Measurements from ENCODE around the gene DHX34. TPM values are rescaled to one million over a fixed set of nuclear protein-coding genes. Genes with fewer than 3 reads are reported as not detected.
A peak's percentile ranks its signal among the peaks of the same experiment; 100 is the strongest.
"Not testable (repeated sequence)": the region's sequence is repeated elsewhere in the genome, so short reads cannot be mapped to it uniquely, and the experiment has no call there.

Gene DHX34, protein sequence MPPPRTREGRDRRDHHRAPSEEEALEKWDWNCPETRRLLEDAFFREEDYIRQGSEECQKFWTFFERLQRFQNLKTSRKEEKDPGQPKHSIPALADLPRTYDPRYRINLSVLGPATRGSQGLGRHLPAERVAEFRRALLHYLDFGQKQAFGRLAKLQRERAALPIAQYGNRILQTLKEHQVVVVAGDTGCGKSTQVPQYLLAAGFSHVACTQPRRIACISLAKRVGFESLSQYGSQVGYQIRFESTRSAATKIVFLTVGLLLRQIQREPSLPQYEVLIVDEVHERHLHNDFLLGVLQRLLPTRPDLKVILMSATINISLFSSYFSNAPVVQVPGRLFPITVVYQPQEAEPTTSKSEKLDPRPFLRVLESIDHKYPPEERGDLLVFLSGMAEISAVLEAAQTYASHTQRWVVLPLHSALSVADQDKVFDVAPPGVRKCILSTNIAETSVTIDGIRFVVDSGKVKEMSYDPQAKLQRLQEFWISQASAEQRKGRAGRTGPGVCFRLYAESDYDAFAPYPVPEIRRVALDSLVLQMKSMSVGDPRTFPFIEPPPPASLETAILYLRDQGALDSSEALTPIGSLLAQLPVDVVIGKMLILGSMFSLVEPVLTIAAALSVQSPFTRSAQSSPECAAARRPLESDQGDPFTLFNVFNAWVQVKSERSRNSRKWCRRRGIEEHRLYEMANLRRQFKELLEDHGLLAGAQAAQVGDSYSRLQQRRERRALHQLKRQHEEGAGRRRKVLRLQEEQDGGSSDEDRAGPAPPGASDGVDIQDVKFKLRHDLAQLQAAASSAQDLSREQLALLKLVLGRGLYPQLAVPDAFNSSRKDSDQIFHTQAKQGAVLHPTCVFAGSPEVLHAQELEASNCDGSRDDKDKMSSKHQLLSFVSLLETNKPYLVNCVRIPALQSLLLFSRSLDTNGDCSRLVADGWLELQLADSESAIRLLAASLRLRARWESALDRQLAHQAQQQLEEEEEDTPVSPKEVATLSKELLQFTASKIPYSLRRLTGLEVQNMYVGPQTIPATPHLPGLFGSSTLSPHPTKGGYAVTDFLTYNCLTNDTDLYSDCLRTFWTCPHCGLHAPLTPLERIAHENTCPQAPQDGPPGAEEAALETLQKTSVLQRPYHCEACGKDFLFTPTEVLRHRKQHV
- total RNA-seq (2014; rRNA removed; shearing (Covaris generic)) (11.0 and 13.2 TPM in 2 replicates), polyA plus RNA-seq (2016; fragmentation: Nextera tagmentation; extraction: Ambion mirVana) (7.7 TPM in 2 replicates)

DNA sequence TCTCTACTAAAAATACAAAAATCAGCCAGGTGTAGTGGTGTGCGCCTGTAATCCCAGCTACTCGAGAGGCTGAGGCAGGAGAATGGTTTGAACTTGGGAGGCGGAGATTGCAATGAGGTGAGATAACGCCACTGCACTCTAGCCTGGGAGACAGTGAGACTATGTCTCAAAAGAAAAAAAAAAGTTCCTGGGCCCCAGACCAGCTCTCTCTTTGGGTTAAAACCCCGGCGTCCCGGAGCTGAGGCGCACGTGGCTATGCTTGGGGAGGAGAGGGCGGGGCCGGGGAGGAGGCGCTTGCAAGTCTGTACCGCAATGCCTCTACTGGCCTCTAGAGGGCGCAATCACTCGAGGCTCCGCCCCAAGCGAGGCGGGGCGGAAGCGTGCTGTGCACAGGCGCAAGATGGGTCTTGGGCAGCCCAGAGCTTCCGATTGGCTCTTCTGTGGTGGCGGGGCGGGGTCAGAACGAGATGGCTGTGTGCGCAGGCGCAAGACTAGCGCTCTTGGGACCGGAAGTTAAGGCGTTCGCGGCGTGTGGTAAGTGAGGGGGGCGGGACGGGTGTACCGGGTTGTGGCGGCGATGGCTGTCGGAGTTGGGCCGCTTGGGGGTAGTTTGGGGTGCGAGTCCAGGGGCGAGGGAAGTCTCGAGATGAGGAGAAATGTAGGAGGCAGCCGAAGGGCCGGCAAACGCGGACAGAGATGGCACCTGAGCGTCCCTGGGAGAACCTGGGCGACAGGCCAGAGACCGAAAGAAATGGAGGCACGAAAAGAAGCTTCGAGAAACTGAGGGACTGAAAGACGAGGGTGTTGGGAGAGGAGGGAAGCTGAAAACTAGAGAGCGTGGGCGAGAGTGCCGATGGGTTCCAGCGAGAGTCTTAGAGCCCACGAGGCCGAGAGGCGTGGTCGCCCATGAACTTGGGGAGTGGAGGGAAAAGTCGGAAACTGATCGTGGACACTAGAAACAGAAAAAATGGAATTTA is at the start of gene DHX34:
TSS of gene DHX34 (plus strand) at position 497 of the 977 bp plus-strand sequence. CDS start 3,716 bp downstream, outside the sequence.
- 3 to 4% methylated on average over 56 to 63 of the region's 63 CpGs for WGBS, 2 experiments (ENCODE audit: low coverage in 1 of 2, low lambda C conversion rate in 2 of 2, missing lambda C conversion rate in 2 of 2)
- peaks cover 10% of the 10 kb centered on the region; the same call in 1 of the 2 replicates for H3K4me1 ChIP-seq (ENCODE audit: insufficient read depth)
- TF ChIP-seq EZH2 (IDR thresholded peaks at IDR 0.05; ENCODE audit: insufficient read depth, poor library complexity, severe bottlenecking) = no peak
- no peak for TF ChIP-seq EZH2phosphoT487 (IDR thresholded peaks at IDR 0.05; ENCODE audit: insufficient read depth, low read depth)
- H3K9ac ChIP-seq = peak within 1 kb of the TSS; percentile 79
- H3K27ac ChIP-seq = peak within 1 kb of the TSS; percentile 37
- peak; percentile 99 for DNase-seq
- H4K20me1 ChIP-seq (ENCODE audit: insufficient read depth) = no peaks in the 10 kb centered on the region
- no peaks in the 10 kb centered on the region for H3K27me3 ChIP-seq (replicated peaks; ENCODE audit: insufficient read depth)
- no peaks in the 10 kb centered on the region for H3F3A ChIP-seq (ENCODE audit: insufficient read depth)
- H3K4me3 ChIP-seq = peak within 1 kb of the TSS; percentile 91
- in situ Hi-C loops (cut with MboI) = no loop called here
- peaks cover 8% of the 10 kb centered on the region; the same call in 1 of the 2 replicates for H3K36me3 ChIP-seq (ENCODE audit: low read depth)
- H3K4me2 ChIP-seq (ENCODE audit: unreplicated experiment) = peak within 1 kb of the TSS; percentile 91
- H2AFZ ChIP-seq = peak within 1 kb of the TSS; percentile 90
- H3K79me2 ChIP-seq (ENCODE audit: insufficient read depth) = peaks cover 49% of the 10 kb centered on the region
- no peaks in the 10 kb centered on the region for H3K9me2 ChIP-seq (ENCODE audit: insufficient read depth)
- H3K9me3 ChIP-seq (ENCODE audit: low read depth) = no peaks in the 10 kb centered on the region

DNA sequence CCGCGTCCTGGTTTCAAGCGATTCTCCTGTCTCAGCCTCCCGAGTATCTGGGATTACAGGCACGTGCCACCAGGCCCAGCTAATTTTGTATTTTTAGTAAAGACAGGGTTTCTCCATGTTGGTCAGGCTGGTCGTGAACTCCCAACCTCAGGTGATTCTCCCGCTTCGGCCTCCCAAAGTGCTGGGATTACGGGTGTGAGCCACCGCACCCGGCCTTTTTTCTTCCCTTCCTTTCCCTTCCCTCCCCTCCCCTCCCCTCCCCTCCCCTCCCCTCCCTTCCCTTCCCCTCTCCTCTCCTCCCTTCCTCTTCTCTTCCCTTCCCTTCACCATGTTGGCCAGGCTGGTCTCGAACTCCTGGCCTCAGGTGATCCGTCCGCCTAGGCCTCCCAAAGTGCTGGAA is 48.2 kb upstream of the DHX34 start:
- H3K27ac ChIP-seq; H3K9ac ChIP-seq; H3F3A ChIP-seq (ENCODE audit: insufficient read depth); in situ Hi-C loops (cut with MboI); H3K9me2 ChIP-seq (ENCODE audit: insufficient read depth); H2AFZ ChIP-seq; H3K4me2 ChIP-seq (ENCODE audit: unreplicated experiment); H4K20me1 ChIP-seq (ENCODE audit: insufficient read depth); H3K4me1 ChIP-seq (ENCODE audit: insufficient read depth); DNase-seq; H3K36me3 ChIP-seq (ENCODE audit: low read depth); H3K79me2 ChIP-seq (ENCODE audit: insufficient read depth); H3K4me3 ChIP-seq; H3K27me3 ChIP-seq (replicated peaks; ENCODE audit: insufficient read depth); H3K9me3 ChIP-seq (ENCODE audit: low read depth): not testable (repeated sequence)
- 94 to 95% methylated on average over 8 to 14 of the region's 14 CpGs for WGBS, 2 experiments (ENCODE audit: low coverage in 1 of 2, low lambda C conversion rate in 2 of 2, missing lambda C conversion rate in 2 of 2)

DNA sequence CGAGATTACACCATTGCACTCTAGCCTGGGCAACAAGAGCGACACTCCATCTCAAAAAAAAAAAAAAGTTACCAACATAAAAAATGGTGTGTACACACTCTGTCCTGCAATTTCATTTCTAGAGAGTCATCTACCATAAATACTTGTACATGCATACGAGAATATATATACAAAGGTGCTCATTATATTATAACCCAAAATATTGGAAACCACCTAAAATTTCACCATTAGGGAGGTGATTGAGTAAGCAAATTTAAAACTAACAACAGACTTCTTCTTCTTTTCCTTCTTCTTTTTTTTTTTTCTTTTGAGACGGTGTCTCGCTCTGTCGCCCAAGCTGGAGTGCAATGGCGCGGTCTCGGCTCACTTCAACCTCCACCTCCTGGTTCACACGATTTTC is 46.9 kb upstream of the DHX34 start:
- Histone ChIP-seq H3K79me2 (ENCODE audit: insufficient read depth) (no peaks in the 10 kb centered on the region), H3F3A (ENCODE audit: insufficient read depth) (no peaks in the 10 kb centered on the region), H4K20me1 (ENCODE audit: insufficient read depth) (no peaks in the 10 kb centered on the region), H3K4me1 (ENCODE audit: insufficient read depth) (peaks cover 6% of the 10 kb centered on the region), H3K9me2 (ENCODE audit: insufficient read depth) (no peaks in the 10 kb centered on the region), H3K27ac (no peak overlapping the region), H3K27me3 (replicated peaks; ENCODE audit: insufficient read depth) (no peaks in the 10 kb centered on the region), H3K9me3 (ENCODE audit: low read depth) (no peaks in the 10 kb centered on the region), H2AFZ (no peak overlapping the region), H3K4me2 (ENCODE audit: unreplicated experiment) (no peak overlapping the region), H3K4me3 (no peak overlapping the region), H3K36me3 (ENCODE audit: low read depth) (no peaks in the 10 kb centered on the region), H3K9ac (no peak overlapping the region)
- 89 to 95% methylated on average over 10 of the region's 10 CpGs for WGBS, 2 experiments (ENCODE audit: low coverage in 1 of 2, low lambda C conversion rate in 2 of 2, missing lambda C conversion rate in 2 of 2)
- TF ChIP-seq EZH2 (IDR thresholded peaks at IDR 0.05; ENCODE audit: insufficient read depth, poor library complexity, severe bottlenecking) (no peak), EZH2phosphoT487 (IDR thresholded peaks at IDR 0.05; ENCODE audit: insufficient read depth, low read depth) (no peak)
- in situ Hi-C loops (cut with MboI) = no loop called here
- no peak for DNase-seq
